NT2/D1 (cell line): ENCODE data around the gene TXNRD1.

Experiments
- SUZ12 ChIP-seq: IDR thresholded peaks from 2 replicates; pipeline ENCODE4 v1.6.1; 2011; ENCODE audit not compliant: insufficient read length, insufficient read depth; ENCODE audit errors: extremely low read depth
- YY1 ChIP-seq: IDR thresholded peaks from 2 replicates; pipeline ENCODE4 v1.6.1; 2011; ENCODE audit not compliant: insufficient read length, insufficient read depth
- ZNF274 ChIP-seq: IDR thresholded peaks from 2 replicates; pipeline ENCODE4 v1.6.1; 2011; ENCODE audit warnings: mild to moderate bottlenecking, low read depth, low read length

GRCh38 chr12:104345234-104346066 is 129.9 kb downstream of the TXNRD1 start:
- TF ChIP-seq YY1: no peak
- no peak for TF ChIP-seq ZNF274
- TF ChIP-seq SUZ12: no peak
